Hepatocyte (in vitro differentiated cells): ENCODE data around the gene CLCNKB. TPM values are rescaled to one million over a fixed set of nuclear protein-coding genes. Genes with fewer than 3 reads are reported as not detected.

ENCODE experiments used
- DNase-seq: peaks from one replicate; pipeline ENCODE4 v3.0.0-alpha.2; 2016; ENCODE audit warnings: low spot score
- H2AFZ ChIP-seq: fragments of 200-600 bp; sonication (generic); 2 replicates; pipeline ENCODE4 v1.6.0; 2016; ENCODE audit warnings: antibody characterized with exemption, mild to moderate bottlenecking
- H3K27ac ChIP-seq: fragments of 200-600 bp; sonication (generic); 2 replicates; pipeline ENCODE4 v1.5.1; 2016; ENCODE audit warnings: mild to moderate bottlenecking
- H3K27me3 ChIP-seq: fragments of 200-600 bp; sonication (generic); 2 replicates; pipeline ENCODE4 v1.6.1; 2016
- H3K36me3 ChIP-seq: fragments of 200-600 bp; sonication (generic); replicated peaks from 2 replicates; pipeline ENCODE4 v1.5.1; 2016; ENCODE audit warnings: low read depth; ENCODE audit not compliant: insufficient read depth
- H3K4me1 ChIP-seq: fragments of 200-600 bp; sonication (generic); 2 replicates; pipeline ENCODE4 v1.5.1; 2016; ENCODE audit warnings: mild to moderate bottlenecking, moderate library complexity; ENCODE audit not compliant: insufficient read depth
- H3K4me2 ChIP-seq: fragments of 200-600 bp; sonication (generic); 2 replicates; pipeline ENCODE4 v1.6.0; 2016
- H3K4me3 ChIP-seq: fragments of 200-600 bp; sonication (generic); 2 replicates; pipeline ENCODE4 v1.5.1; 2016; ENCODE audit warnings: mild to moderate bottlenecking
- H3K79me2 ChIP-seq: fragments of 200-600 bp; sonication (generic); 2 replicates; pipeline ENCODE4 v1.6.0; 2017; ENCODE audit warnings: mild to moderate bottlenecking
- H3K9me2 ChIP-seq: fragments of 200-600 bp; sonication (generic); replicated peaks from 2 replicates; pipeline ENCODE4 v1.6.0; 2017; ENCODE audit warnings: mild to moderate bottlenecking; ENCODE audit not compliant: insufficient read depth
- H3K9me3 ChIP-seq: fragments of 200-600 bp; sonication (generic); 2 replicates; pipeline ENCODE4 v1.5.1; 2016; ENCODE audit warnings: low read depth, mild to moderate bottlenecking
- H4K20me1 ChIP-seq: fragments of 200-600 bp; sonication (generic); 2 replicates; pipeline ENCODE4 v1.6.0; 2016; ENCODE audit warnings: mild to moderate bottlenecking; ENCODE audit not compliant: insufficient read depth, poor library complexity, severe bottlenecking
- EZH2 ChIP-seq: fragments of 200-600 bp; sonication (generic); IDR thresholded peaks from 2 replicates; pipeline ENCODE4 v1.6.1; 2016; ENCODE audit warnings: antibody characterized with exemption, mild to moderate bottlenecking, borderline replicate concordance
- EZH2phosphoT487 ChIP-seq: fragments of 200-600 bp; sonication (generic); IDR thresholded peaks from one replicate; pipeline ENCODE4 v1.6.1; 2018; ENCODE audit warnings: antibody characterized with exemption, mild to moderate bottlenecking, low read depth, moderate library complexity; ENCODE audit not compliant: unreplicated experiment, severe bottlenecking
- WGBS: methylation state at CpG from one replicate; pipeline ENCODE4 v1.1.6; 2016; ENCODE audit warnings: low lambda C conversion rate; ENCODE audit errors: missing lambda C conversion rate; 5-methylcytosine and 5-hydroxymethylcytosine counted together
- polyA plus RNA-seq: library from polyadenylated mRNA; unstranded; fragments of >200 nt; fragmentation: Nextera tagmentation; extraction: Ambion mirVana; gene quantifications from 2 replicates; pipeline ENCODE4 v1.2.1, GENCODE V29; 2016
- total RNA-seq: library from RNA; depleted of rRNA; stranded (reverse); fragments of >200 nt; gene quantifications from 2 replicates; pipeline ENCODE4 v1.2.3, GENCODE V29; 2014
- TF ChIP-seq, protein P1 (sequence below): fragments of 200-600 bp; sonication (generic); IDR thresholded peaks from 2 replicates; pipeline ENCODE4 v1.5.1; 2016; ENCODE audit warnings: antibody characterized with exemption, mild to moderate bottlenecking; ENCODE audit not compliant: poor library complexity

CLCNKB gene
- total and polyA plus RNA-seq, 2 experiments from 2014 or later = 0.47 to 1.4 TPM

DNA sequence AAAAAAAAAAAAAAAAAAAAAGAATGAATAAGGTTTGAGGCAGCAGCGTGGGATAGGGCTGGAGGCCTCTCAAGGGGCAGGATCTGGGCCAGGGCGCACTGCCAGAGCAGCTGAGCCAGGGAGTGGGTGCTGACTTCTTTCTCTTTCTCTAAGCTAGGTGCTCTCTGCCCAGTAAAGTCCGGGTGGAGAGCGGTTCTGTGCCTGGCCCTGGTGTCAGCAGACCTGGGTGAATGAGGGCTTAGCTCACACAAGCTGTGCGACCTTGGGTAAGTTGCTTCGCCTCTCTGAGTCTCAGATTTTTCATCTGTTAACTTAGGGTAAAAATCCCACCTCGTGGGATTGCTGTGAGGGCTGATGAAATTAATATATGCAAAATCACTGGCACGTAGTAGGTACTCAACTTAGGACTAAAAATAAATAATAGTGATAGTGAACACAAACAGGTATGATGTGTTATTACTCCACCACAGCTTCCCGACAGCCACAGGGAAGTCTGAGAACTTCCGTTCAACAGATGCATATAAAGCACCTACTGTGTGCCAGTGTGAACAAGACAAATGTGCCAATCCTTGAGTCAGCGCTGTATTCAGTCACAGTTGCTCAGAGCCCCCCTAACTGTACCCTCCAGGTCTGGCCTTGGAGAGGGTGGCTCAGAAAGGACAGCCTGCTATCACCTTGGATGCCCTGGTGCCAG, 31.9 kb downstream of the CLCNKB start:
- Histone ChIP-seq H3K4me1 (peaks cover 7% of the 10 kb centered on the region), H4K20me1 (no peaks in the 10 kb centered on the region), H3K9me3 (no peaks in the 10 kb centered on the region), H2AFZ (no peak overlapping the region), H3K9me2 (no peaks in the 10 kb centered on the region), H3K36me3 (no peaks in the 10 kb centered on the region), H3K27me3 (no peaks in the 10 kb centered on the region), H3K4me2 (no peak overlapping the region), H3K4me3 (no peak overlapping the region), H3K79me2 (no peaks in the 10 kb centered on the region), H3K27ac (no peak overlapping the region)
- no peak for TF ChIP-seq EZH2
- TF ChIP-seq EZH2phosphoT487 = no peak
- TF ChIP-seq, protein P1, sequence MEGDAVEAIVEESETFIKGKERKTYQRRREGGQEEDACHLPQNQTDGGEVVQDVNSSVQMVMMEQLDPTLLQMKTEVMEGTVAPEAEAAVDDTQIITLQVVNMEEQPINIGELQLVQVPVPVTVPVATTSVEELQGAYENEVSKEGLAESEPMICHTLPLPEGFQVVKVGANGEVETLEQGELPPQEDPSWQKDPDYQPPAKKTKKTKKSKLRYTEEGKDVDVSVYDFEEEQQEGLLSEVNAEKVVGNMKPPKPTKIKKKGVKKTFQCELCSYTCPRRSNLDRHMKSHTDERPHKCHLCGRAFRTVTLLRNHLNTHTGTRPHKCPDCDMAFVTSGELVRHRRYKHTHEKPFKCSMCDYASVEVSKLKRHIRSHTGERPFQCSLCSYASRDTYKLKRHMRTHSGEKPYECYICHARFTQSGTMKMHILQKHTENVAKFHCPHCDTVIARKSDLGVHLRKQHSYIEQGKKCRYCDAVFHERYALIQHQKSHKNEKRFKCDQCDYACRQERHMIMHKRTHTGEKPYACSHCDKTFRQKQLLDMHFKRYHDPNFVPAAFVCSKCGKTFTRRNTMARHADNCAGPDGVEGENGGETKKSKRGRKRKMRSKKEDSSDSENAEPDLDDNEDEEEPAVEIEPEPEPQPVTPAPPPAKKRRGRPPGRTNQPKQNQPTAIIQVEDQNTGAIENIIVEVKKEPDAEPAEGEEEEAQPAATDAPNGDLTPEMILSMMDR = no peak
- peak; percentile 58 for DNase-seq
- 91% methylated on average over 11 of the region's 11 CpGs for WGBS

DNA sequence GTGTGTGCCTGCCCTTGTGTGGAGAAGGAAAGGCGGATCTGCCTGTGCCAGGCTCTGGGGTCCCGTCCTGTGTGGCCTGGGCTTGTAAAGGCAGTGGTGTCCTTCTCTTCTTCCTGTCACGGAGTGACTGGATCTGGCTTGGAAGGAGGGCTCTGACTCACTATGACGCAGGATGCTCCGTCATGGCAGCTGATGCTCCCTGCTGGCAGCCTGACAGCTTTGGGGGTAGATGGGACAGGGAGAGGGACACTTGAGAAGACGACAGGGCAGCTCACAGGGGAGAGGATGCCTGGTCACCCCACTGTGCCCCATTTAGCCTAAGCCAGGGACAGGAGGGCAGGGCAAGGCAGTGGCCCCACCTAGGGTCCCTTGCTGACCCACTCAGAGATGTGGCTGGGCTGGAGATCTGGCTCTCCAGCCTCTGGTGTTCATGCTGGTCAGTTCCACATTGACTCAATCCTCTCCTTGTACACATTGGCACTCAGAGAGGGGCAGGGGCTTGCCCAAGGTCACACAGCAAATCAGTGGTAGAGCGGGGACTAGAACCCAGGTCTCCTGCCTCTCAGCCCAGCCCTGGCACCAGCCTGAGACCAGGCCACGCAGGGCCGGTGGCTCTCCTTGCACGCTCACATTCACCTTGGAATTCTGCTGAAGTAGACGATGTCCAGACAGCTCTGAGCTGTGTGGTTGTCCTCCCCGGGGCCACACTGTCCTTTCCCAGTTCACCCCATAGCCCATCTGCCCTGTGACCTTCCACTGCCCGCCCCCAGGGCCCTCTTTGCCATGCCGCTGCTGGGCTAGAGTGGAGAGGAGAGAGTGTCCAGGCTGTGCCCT, 32.7 kb downstream of the CLCNKB start:
- H3K4me1 ChIP-seq = peaks cover 7% of the 10 kb centered on the region
- H3K27me3 ChIP-seq = no peaks in the 10 kb centered on the region
- no peaks in the 10 kb centered on the region for H3K9me2 ChIP-seq
- DNase-seq = no peak
- H2AFZ ChIP-seq = no peak overlapping the region
- H3K9me3 ChIP-seq = no peaks in the 10 kb centered on the region
- H3K79me2 ChIP-seq = no peaks in the 10 kb centered on the region
- no peak overlapping the region for H3K4me3 ChIP-seq
- H3K4me2 ChIP-seq = no peak overlapping the region
- TF ChIP-seq EZH2 (no peak), EZH2phosphoT487 (no peak)
- TF ChIP-seq, protein P1 = no peak
- no peak overlapping the region for H3K27ac ChIP-seq
- no peaks in the 10 kb centered on the region for H3K36me3 ChIP-seq
- 76% methylated on average over 14 of the region's 14 CpGs for WGBS
- H4K20me1 ChIP-seq = no peaks in the 10 kb centered on the region

DNA sequence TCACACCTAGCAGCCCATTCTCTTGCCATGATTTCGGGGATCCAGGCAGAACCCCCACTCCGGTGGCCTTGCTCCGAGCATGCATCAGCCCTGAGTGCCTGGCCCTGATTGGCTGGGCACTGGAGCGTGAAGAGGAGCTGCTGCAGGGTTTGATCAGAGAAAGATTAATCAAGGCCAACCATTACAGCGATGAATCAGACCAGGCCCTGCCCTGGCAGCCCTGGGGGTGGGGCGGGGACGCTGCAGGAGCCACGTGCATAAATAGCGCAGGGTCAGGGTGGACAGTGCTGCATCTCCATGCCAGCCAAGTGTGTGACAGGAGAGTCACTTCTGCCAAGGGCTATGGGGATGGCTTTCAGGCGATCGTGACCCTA, 33.3 kb downstream of the CLCNKB start:
- H4K20me1 ChIP-seq = no peaks in the 10 kb centered on the region
- no peak overlapping the region for H3K4me3 ChIP-seq
- H3K36me3 ChIP-seq = no peaks in the 10 kb centered on the region
- no peak overlapping the region for H2AFZ ChIP-seq
- H3K79me2 ChIP-seq = no peaks in the 10 kb centered on the region
- no peaks in the 10 kb centered on the region for H3K9me3 ChIP-seq
- no peak overlapping the region for H3K27ac ChIP-seq
- no peak for DNase-seq
- WGBS = 89% methylated on average over 11 of the region's 11 CpGs
- no peak overlapping the region for H3K4me2 ChIP-seq
- H3K9me2 ChIP-seq = no peaks in the 10 kb centered on the region
- H3K4me1 ChIP-seq = peaks cover 7% of the 10 kb centered on the region
- TF ChIP-seq EZH2 = no peak
- TF ChIP-seq, protein P1 = no peak
- TF ChIP-seq EZH2phosphoT487 = no peak
- H3K27me3 ChIP-seq = no peaks in the 10 kb centered on the region
